Mesenchymal stem cell (in vitro differentiated cells and primary cell): ENCODE results near the gene FBXO27.

Experiments
- DNase-seq: peaks from one replicate; pipeline ENCODE4 v3.0.0-alpha.2; 2013
- H2AFZ ChIP-seq: one replicate; pipeline ENCODE4 v1.6.1; 2013; ENCODE audit warnings: low read depth, mild to moderate bottlenecking, control low read depth, inconsistent platforms, low read length, moderate library complexity
- H2AK5ac ChIP-seq: 2 replicates; pipeline ENCODE4 v1.6.1; 2013; ENCODE audit warnings: low read length, moderate library complexity, mild to moderate bottlenecking, inconsistent platforms; ENCODE audit not compliant: severe bottlenecking
- H2BK120ac ChIP-seq: one replicate; pipeline ENCODE4 v1.6.1; 2013; ENCODE audit warnings: low read depth, mild to moderate bottlenecking, inconsistent platforms, low read length, moderate library complexity
- H2BK12ac ChIP-seq, 2 experiments: one replicate each; pipeline ENCODE4 v1.6.1; 2013; ENCODE audit warnings: inconsistent platforms in 2 of 2, low read length in 2 of 2, mild to moderate bottlenecking in 2 of 2, moderate library complexity in 2 of 2, control low read depth in 1 of 2
- H2BK15ac ChIP-seq: one replicate; pipeline ENCODE4 v1.6.1; 2013; ENCODE audit warnings: mild to moderate bottlenecking, low read depth, inconsistent platforms; ENCODE audit not compliant: poor library complexity, severe bottlenecking
- H2BK5ac ChIP-seq: 2 replicates; pipeline ENCODE4 v1.6.1; 2013; ENCODE audit warnings: low read depth, mild to moderate bottlenecking, low read length, control low read depth, inconsistent platforms; ENCODE audit not compliant: poor library complexity, severe bottlenecking
- H3K14ac ChIP-seq, 2 experiments: one replicate each; pipeline ENCODE4 v1.6.1; 2013; ENCODE audit warnings: inconsistent platforms in 2 of 2, low read length in 2 of 2, control low read depth in 1 of 2, mild to moderate bottlenecking in 1 of 2, moderate library complexity in 1 of 2
- H3K18ac ChIP-seq, 2 experiments: one replicate each; pipeline ENCODE4 v1.6.1; 2013; ENCODE audit warnings: inconsistent platforms in 2 of 2, low read length in 2 of 2, control low read depth in 1 of 2, low read depth in 1 of 2, mild to moderate bottlenecking in 1 of 2
- H3K23ac ChIP-seq, 2 experiments: one replicate each; pipeline ENCODE4 v1.6.1; 2013; ENCODE audit warnings: inconsistent platforms in 2 of 2, low read length in 2 of 2, mild to moderate bottlenecking in 2 of 2, moderate library complexity in 2 of 2, control low read depth in 1 of 2
- H3K27ac ChIP-seq: 2 replicates; pipeline ENCODE4 v1.5.1; 2013; ENCODE audit warnings: mild to moderate bottlenecking, moderate library complexity, low read length, control low read depth, inconsistent platforms; ENCODE audit not compliant: poor library complexity, severe bottlenecking
- H3K27me3 ChIP-seq, 2 experiments: 2 replicates each; pipeline versions ENCODE4 v1.6.1 to v1.7.0; 2013; ENCODE audit warnings: low read length in 2 of 2, mild to moderate bottlenecking in 2 of 2, moderate library complexity in 2 of 2, control low read depth in 1 of 2, inconsistent platforms in 1 of 2; ENCODE audit not compliant: control insufficient read depth in 1 of 2, insufficient read depth in 1 of 2
- H3K36me3 ChIP-seq, 2 experiments: 2 replicates each; pipeline versions ENCODE4 v1.6.1 to v1.7.0; 2013; ENCODE audit warnings: low read length in 2 of 2, control low read depth in 1 of 2, inconsistent platforms in 1 of 2, low read depth in 1 of 2, mild to moderate bottlenecking in 1 of 2; ENCODE audit not compliant: insufficient read depth in 2 of 2, control insufficient read depth in 1 of 2
- H3K4ac ChIP-seq, 2 experiments: one replicate each; pipeline ENCODE4 v1.6.1; 2013; ENCODE audit warnings: inconsistent platforms in 2 of 2, low read length in 2 of 2, mild to moderate bottlenecking in 2 of 2, moderate library complexity in 2 of 2, control low read depth in 1 of 2, low read depth in 1 of 2
- H3K4me1 ChIP-seq: 2 replicates; pipeline ENCODE4 v1.6.1; 2013; ENCODE audit warnings: low read depth, low read length, control low read depth; ENCODE audit not compliant: control insufficient read depth, insufficient read depth
- H3K4me2 ChIP-seq: 2 replicates; pipeline ENCODE4 v1.6.1; 2013; ENCODE audit warnings: low read length, mild to moderate bottlenecking, inconsistent platforms; ENCODE audit not compliant: poor library complexity, severe bottlenecking
- H3K4me3 ChIP-seq, 2 experiments: 2 replicates each; pipeline versions ENCODE4 v1.5.1 to v1.7.0; 2013; ENCODE audit warnings: low read length in 2 of 2, mild to moderate bottlenecking in 2 of 2, control low read depth in 1 of 2, low read depth in 1 of 2; ENCODE audit not compliant: insufficient read depth in 1 of 2
- H3K79me1 ChIP-seq: replicated peaks from 2 replicates; pipeline ENCODE4 v1.6.1; 2013; ENCODE audit warnings: mild to moderate bottlenecking, control low read depth, low read length, inconsistent platforms; ENCODE audit not compliant: poor library complexity, severe bottlenecking
- H3K9ac ChIP-seq: 2 replicates; pipeline ENCODE4 v1.7.0; 2013; ENCODE audit warnings: mild to moderate bottlenecking, low read length, moderate library complexity
- H3K9me3 ChIP-seq: 2 replicates; pipeline ENCODE4 v1.7.0; 2013; ENCODE audit warnings: mild to moderate bottlenecking, low read length; ENCODE audit not compliant: control insufficient read depth
- H4K8ac ChIP-seq: one replicate; pipeline ENCODE4 v1.6.1; 2013; ENCODE audit warnings: inconsistent platforms, mild to moderate bottlenecking, low read length, moderate library complexity
- H4K91ac ChIP-seq: one replicate; pipeline ENCODE4 v1.6.1; 2013; ENCODE audit warnings: mild to moderate bottlenecking, low read length, inconsistent platforms
- WGBS: methylation state at CpG from one replicate; pipeline ENCODE4 v1.1.7; 2013; ENCODE audit warnings: mixed read lengths; 5-methylcytosine and 5-hydroxymethylcytosine counted together

The FBXO27 gene

GRCh38 chr19:39077323-39077722 lies 45.0 kb upstream of the FBXO27 start:
- no peak for DNase-seq
- no peak overlapping the region for H4K8ac ChIP-seq
- WGBS, result 89% methylated on average over 11 of the region's 11 CpGs

GRCh38 chr19:39074942-39075341 lies 42.6 kb upstream of the FBXO27 start:
- H3K4me1 ChIP-seq, result peaks cover 10% of the 10 kb centered on the region
- no peak overlapping the region for H2BK5ac ChIP-seq
- no peaks in the 10 kb centered on the region for H3K79me1 ChIP-seq
- H3K36me3 ChIP-seq, result peaks cover 0 to 10% of the 10 kb centered on the region in 2 experiments
- no peaks in the 10 kb centered on the region for H3K27me3 ChIP-seq
- H3K18ac ChIP-seq, result no peak overlapping the region
- no peak overlapping the region for H3K23ac ChIP-seq
- H3K27ac ChIP-seq, result no peak overlapping the region
- H3K9me3 ChIP-seq, result no peaks in the 10 kb centered on the region
- peak overlapping the region; percentile 61 for H3K9ac ChIP-seq
- H3K4ac ChIP-seq, result no peak overlapping the region
- no peak overlapping the region for H3K14ac ChIP-seq
- H2BK12ac ChIP-seq, result no peak overlapping the region
- H2BK15ac ChIP-seq, result no peak overlapping the region
- H4K91ac ChIP-seq, result no peak overlapping the region
- 90% methylated on average over 6 of the region's 6 CpGs for WGBS
- no peak overlapping the region for H3K4me2 ChIP-seq
- DNase-seq, result no peak
- no peak overlapping the region for H3K4me3 ChIP-seq
- H2AK5ac ChIP-seq, result no peak overlapping the region
- no peak overlapping the region for H2BK120ac ChIP-seq
- H4K8ac ChIP-seq, result no peak overlapping the region
- H2AFZ ChIP-seq, result no peak overlapping the region

More at GRCh38 chr19:39077323-39077722, 45.0 kb upstream of the FBXO27 start:
- H3K4ac ChIP-seq, result no peak overlapping the region
- H2BK15ac ChIP-seq, result no peak overlapping the region
- no peaks in the 10 kb centered on the region for H3K79me1 ChIP-seq
- no peak overlapping the region for H3K18ac ChIP-seq
- no peak overlapping the region for H3K14ac ChIP-seq
- no peak overlapping the region for H3K27ac ChIP-seq
- no peaks in the 10 kb centered on the region for H3K9me3 ChIP-seq
- H3K27me3 ChIP-seq, result peaks cover 0 to 2% of the 10 kb centered on the region in 2 experiments
- H2BK120ac ChIP-seq, result no peak overlapping the region
- H3K4me1 ChIP-seq, result peaks cover 4% of the 10 kb centered on the region
- H3K4me3 ChIP-seq, result no peak overlapping the region
- H3K9ac ChIP-seq, result peak overlapping the region; percentile 7
- no peak overlapping the region for H2AFZ ChIP-seq
- no peak overlapping the region for H3K4me2 ChIP-seq
- H2BK12ac ChIP-seq, result no peak overlapping the region
- no peak overlapping the region for H2AK5ac ChIP-seq
- peaks cover 0 to 10% of the 10 kb centered on the region in 2 experiments for H3K36me3 ChIP-seq
- H4K91ac ChIP-seq, result no peak overlapping the region
- H2BK5ac ChIP-seq, result no peak overlapping the region
- H3K23ac ChIP-seq, result no peak overlapping the region

GRCh38 chr19:39074205-39074692 lies 41.9 kb upstream of the FBXO27 start:
- 93% methylated on average over 2 of the region's 3 CpGs for WGBS
- H3K27me3 ChIP-seq, result no peaks in the 10 kb centered on the region
- H2BK15ac ChIP-seq, result no peak overlapping the region
- no peak overlapping the region for H2AFZ ChIP-seq
- no peak overlapping the region for H3K14ac ChIP-seq
- H3K4ac ChIP-seq, result no peak overlapping the region
- peaks cover 10% of the 10 kb centered on the region for H3K4me1 ChIP-seq
- H2AK5ac ChIP-seq, result no peak overlapping the region
- H2BK12ac ChIP-seq, result peak overlapping the region in 1 of 2 experiments; percentile 33
- DNase-seq, result no peak
- H3K9me3 ChIP-seq, result no peaks in the 10 kb centered on the region
- no peak overlapping the region for H3K4me3 ChIP-seq
- H3K18ac ChIP-seq, result no peak overlapping the region
- H3K9ac ChIP-seq, result peak overlapping the region; percentile 61
- H3K23ac ChIP-seq, result no peak overlapping the region
- H2BK5ac ChIP-seq, result no peak overlapping the region
- H3K4me2 ChIP-seq, result no peak overlapping the region
- no peak overlapping the region for H4K8ac ChIP-seq
- no peak overlapping the region for H2BK120ac ChIP-seq
- no peak overlapping the region for H3K27ac ChIP-seq
- no peaks in the 10 kb centered on the region for H3K79me1 ChIP-seq
- peaks cover 0 to 10% of the 10 kb centered on the region in 2 experiments for H3K36me3 ChIP-seq
- no peak overlapping the region for H4K91ac ChIP-seq

- H3K36me3 ChIP-seq, result peaks cover 0 to 4% of the 10 kb centered on the region in 2 experiments
Measured at GRCh38 chr19:39070888-39071287, 38.5 kb upstream of the FBXO27 start.

More at GRCh38 chr19:39070888-39071287, 38.5 kb upstream of the FBXO27 start:
- Histone ChIP-seq H3K9me3 (no peaks in the 10 kb centered on the region), H3K18ac (no peak overlapping the region), H2BK5ac (no peak overlapping the region), H3K23ac (no peak overlapping the region), H2BK15ac (no peak overlapping the region), H2AFZ (no peak overlapping the region), H3K79me1 (no peaks in the 10 kb centered on the region), H2BK120ac (no peak overlapping the region), H3K4ac (no peak overlapping the region), H3K9ac (no peak overlapping the region), H4K91ac (no peak overlapping the region), H3K27me3 (no peaks in the 10 kb centered on the region), H3K27ac (no peak overlapping the region), H3K4me1 (peaks cover 10% of the 10 kb centered on the region), H2BK12ac (no peak overlapping the region), H3K4me2 (no peak overlapping the region), H4K8ac (no peak overlapping the region), H3K4me3 (no peak overlapping the region), H2AK5ac (no peak overlapping the region), H3K14ac (no peak overlapping the region)
- peak; percentile 16 for DNase-seq
- 78% methylated on average over 5 of the region's 5 CpGs for WGBS
